AG04449 (cell line): ENCODE measurements around the gene ADAMTS19.

ENCODE experiments used
- CTCF ChIA-PET: fragments of 350-600 bp; formaldehyde crosslinking; extraction: SDS; loops from one replicate; lab custom pipeline; 2021; ENCODE audit warnings: antibody characterized with exemption; lab: Yijun Ruan, JAX
- POLR2A ChIA-PET: fragments of 400-600, 350-600 bp; formaldehyde crosslinking; extraction: SDS; loops from one replicate; lab custom pipeline; 2020; ENCODE audit warnings: antibody characterized with exemption, inconsistent platforms; lab: Yijun Ruan, JAX
- DNase-seq: peaks from one replicate; pipeline ENCODE4 v3.0.0-alpha.2; 2010; ENCODE audit warnings: low read depth, low spot score
- H3K4me3 ChIP-seq: 2 replicates; pipeline ENCODE4 v1.5.1; 2011; ENCODE audit warnings: low read depth, mild to moderate bottlenecking, control low read depth, low read length
- TF ChIP-seq, protein P1 (sequence below): IDR thresholded peaks from one replicate; pipeline ENCODE4 v1.5.1; 2011; ENCODE audit warnings: mild to moderate bottlenecking, moderate library complexity, low read length, control low read depth, inconsistent platforms; ENCODE audit not compliant: insufficient read depth; ENCODE audit errors: missing control alignments

ADAMTS19 gene

DNA sequence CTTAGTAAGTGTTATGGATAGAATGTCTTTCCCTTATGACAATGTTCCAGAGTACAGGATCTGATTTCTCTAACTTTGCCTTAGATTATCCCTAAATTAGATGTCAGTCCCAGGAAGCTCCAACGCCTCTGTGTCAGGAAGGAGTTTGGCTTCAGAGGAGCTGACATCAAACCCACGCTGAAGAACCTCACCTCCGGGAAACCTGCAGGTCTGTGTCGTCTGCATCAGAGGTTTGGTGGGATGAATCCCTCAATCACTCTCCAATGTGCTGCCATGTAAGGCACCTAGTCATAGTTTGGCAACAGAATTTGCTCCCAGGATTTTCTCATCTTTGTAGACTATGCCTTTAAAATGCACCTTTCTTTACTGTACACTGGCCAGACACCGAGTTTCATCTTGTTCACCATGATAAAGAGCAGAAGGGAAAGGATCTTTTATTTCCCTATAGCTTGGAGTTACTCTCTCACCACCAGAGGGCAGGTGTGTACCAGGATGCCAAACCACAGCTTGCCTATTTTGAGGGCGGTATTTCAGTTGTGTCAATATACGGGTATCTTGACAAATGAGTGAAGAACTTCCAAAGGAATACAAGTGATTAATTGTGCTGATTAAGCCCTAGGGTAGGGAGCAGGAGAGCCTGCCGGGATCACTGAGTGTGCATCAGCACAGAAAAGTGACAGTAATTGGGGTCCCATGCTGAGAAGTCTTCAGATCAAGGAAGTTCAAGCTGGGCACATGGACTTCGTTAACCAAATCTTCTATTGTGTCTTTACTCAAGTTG lies 311.1 kb downstream of the ADAMTS19 start:
- CTCF ChIA-PET: interaction anchor here (0.5 to 5.6 kb wide), 33 partner anchors 9 to 1716 kb away, joined by 3 to 147 read pairs (median 4); partner anchors contain the start of gene MINAR2
- TF ChIP-seq, protein P1, sequence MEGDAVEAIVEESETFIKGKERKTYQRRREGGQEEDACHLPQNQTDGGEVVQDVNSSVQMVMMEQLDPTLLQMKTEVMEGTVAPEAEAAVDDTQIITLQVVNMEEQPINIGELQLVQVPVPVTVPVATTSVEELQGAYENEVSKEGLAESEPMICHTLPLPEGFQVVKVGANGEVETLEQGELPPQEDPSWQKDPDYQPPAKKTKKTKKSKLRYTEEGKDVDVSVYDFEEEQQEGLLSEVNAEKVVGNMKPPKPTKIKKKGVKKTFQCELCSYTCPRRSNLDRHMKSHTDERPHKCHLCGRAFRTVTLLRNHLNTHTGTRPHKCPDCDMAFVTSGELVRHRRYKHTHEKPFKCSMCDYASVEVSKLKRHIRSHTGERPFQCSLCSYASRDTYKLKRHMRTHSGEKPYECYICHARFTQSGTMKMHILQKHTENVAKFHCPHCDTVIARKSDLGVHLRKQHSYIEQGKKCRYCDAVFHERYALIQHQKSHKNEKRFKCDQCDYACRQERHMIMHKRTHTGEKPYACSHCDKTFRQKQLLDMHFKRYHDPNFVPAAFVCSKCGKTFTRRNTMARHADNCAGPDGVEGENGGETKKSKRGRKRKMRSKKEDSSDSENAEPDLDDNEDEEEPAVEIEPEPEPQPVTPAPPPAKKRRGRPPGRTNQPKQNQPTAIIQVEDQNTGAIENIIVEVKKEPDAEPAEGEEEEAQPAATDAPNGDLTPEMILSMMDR: peak; percentile 71
- POLR2A ChIA-PET: no interaction called here
- no peak overlapping the region for H3K4me3 ChIP-seq
- peak; percentile 5 for DNase-seq

GRCh38 chr5:129773376-129773775 lies 313.3 kb downstream of the ADAMTS19 start:
- no peak for DNase-seq
- H3K4me3 ChIP-seq: no peak overlapping the region
- ChIA-PET POLR2A (no interaction called here), CTCF (interaction anchor here (0.9 to 5.6 kb wide), 5 partner anchors 8 to 109 kb away, joined by 5 to 147 read pairs (median 8); no protein-coding TSS in a partner anchor)
- TF ChIP-seq, protein P1: no peak

- H3K4me3 ChIP-seq: no peak overlapping the region
- ChIA-PET POLR2A (no interaction called here), CTCF (interaction anchor here (3.7 kb wide), 1 partner anchor 11 kb away, joined by 18 read pairs; no protein-coding TSS in a partner anchor)
- no peak for DNase-seq
- TF ChIP-seq, protein P1: no peak
Measured at GRCh38 chr5:129781594-129781993, 321.5 kb downstream of the ADAMTS19 start.
